GM06990 (cell line): Measurements from ENCODE around the gene MEIOB.
"Not testable (repeated sequence)": the region's sequence is repeated elsewhere in the genome, so short reads cannot be mapped to it uniquely, and the experiment has no call there.

Experiments
- DNase-seq: peaks from one replicate; pipeline ENCODE4 v3.0.0-alpha.2; 2011; ENCODE audit not compliant: insufficient read length; ENCODE audit errors: extremely low read depth
- H3K27me3 ChIP-seq: replicated peaks from 2 replicates; pipeline ENCODE4 v1.6.0; 2011; ENCODE audit warnings: low read length; ENCODE audit not compliant: control insufficient read depth, insufficient read depth
- H3K36me3 ChIP-seq: 2 replicates; pipeline ENCODE4 v1.5.1; 2011; ENCODE audit warnings: low read length; ENCODE audit not compliant: control insufficient read depth, insufficient read depth
- H3K4me3 ChIP-seq: replicated peaks from 2 replicates; pipeline ENCODE4 v1.5.1; 2011; ENCODE audit warnings: low read depth, mild to moderate bottlenecking, control low read depth, low read length
- TF ChIP-seq, protein P1 (sequence below): IDR thresholded peaks from 2 replicates; pipeline ENCODE4 v1.5.1; 2011; ENCODE audit warnings: low read length, control low read depth, mild to moderate bottlenecking, inconsistent platforms; ENCODE audit not compliant: insufficient read depth, poor library complexity, severe bottlenecking

MEIOB gene

DNA sequence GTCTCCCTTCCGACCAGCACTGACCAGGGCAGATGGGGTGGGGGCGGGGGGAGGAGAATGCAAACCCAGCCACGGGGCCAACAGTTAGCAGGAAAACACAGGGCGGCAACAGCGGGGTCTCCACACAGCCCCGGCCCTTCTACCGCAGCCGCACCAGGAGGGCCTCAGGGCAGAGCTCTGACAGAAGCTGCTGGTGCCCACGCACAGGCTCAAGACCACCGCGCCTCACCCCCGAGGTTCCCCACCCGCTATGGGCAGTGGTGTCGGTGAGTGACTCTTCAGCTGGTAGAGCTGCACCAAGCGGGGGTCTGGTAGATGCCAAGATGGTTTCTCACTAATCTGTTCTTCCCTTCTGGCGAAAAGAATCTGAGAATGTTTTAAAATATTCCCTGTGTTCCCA, 61.4 kb downstream of the MEIOB start:
- no peak for DNase-seq
- H3K4me3 ChIP-seq = no peak overlapping the region
- TF ChIP-seq, protein P1, sequence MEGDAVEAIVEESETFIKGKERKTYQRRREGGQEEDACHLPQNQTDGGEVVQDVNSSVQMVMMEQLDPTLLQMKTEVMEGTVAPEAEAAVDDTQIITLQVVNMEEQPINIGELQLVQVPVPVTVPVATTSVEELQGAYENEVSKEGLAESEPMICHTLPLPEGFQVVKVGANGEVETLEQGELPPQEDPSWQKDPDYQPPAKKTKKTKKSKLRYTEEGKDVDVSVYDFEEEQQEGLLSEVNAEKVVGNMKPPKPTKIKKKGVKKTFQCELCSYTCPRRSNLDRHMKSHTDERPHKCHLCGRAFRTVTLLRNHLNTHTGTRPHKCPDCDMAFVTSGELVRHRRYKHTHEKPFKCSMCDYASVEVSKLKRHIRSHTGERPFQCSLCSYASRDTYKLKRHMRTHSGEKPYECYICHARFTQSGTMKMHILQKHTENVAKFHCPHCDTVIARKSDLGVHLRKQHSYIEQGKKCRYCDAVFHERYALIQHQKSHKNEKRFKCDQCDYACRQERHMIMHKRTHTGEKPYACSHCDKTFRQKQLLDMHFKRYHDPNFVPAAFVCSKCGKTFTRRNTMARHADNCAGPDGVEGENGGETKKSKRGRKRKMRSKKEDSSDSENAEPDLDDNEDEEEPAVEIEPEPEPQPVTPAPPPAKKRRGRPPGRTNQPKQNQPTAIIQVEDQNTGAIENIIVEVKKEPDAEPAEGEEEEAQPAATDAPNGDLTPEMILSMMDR = no peak
- H3K36me3 ChIP-seq = peaks cover 7% of the 10 kb centered on the region
- no peaks in the 10 kb centered on the region for H3K27me3 ChIP-seq

DNA sequence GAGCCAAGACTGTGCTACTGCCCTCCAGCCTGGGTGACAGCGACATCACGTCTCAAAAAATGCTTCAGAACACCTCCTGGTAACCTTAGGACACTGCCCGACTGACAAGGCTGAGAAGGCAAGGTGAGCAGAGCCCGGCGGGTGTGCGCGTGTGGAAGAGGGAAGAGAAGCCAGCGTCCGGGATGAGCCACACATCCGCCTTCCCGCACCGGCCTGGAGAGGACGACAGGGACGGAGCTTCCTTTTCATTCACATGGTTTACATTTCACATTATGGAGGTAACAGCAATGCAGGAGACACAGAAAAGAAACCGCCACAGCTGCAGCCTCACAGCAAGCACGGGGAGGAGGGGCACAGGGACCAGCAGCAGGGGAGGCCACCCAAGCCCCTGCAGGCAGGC, 61.9 kb downstream of the MEIOB start:
- no peak for DNase-seq
- H3K36me3 ChIP-seq = peaks cover 7% of the 10 kb centered on the region
- TF ChIP-seq, protein P1 = no peak
- H3K4me3 ChIP-seq = no peak overlapping the region
- H3K27me3 ChIP-seq = no peaks in the 10 kb centered on the region

DNA sequence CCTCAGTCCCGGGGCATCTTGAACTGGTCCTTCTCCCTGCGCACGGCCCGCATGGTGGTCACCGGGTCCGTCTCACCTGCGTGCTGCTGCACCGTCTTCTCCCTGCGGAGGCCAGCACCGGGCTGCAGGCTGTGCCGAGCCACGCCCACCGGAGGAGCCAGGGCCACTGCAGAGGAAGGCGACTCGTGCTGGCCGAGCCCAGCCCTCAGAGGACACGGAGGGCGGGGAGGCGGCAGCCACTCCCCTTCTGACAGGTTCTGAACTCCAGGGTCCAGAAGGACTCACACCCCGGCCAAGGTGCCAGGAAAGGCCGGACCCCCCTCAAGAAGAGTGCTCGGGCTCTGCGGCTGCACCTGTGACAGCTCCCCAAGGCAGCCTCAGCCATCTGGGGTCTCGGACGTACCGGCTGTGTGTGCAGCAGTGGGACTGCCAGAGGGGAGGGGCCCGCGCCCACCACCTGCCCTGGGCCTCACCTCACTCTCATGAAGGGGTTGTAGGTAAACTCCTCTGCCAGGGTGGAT, 62.6 kb downstream of the MEIOB start:
- Histone ChIP-seq H3K27me3 (no peaks in the 10 kb centered on the region), H3K36me3 (peaks cover 7% of the 10 kb centered on the region), H3K4me3 (no peak overlapping the region)
- TF ChIP-seq, protein P1 = no peak
- DNase-seq = peak; percentile 8

DNA sequence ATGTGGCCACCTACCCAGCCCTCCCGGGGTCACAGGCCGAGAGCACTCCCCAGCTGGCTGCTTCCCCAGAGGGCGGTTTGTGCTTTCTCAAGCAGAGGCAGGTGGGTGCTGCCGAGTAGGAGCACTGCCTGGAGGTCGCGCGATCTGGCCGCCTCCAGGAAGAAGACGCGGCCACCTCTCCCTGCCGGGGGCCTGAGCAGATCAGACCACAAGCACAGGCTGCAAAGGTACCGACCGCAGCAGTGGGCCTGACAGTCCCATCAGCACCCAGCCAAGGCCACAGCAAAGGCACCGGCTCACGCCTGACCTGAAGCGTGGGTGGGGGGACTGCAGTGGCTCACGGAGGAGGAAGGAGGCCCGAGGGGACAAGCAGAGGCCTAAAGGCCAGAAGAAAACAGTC, 63.3 kb downstream of the MEIOB start:
- TF ChIP-seq, protein P1 = no peak
- Histone ChIP-seq H3K4me3 (no peak overlapping the region), H3K36me3 (peaks cover 7% of the 10 kb centered on the region), H3K27me3 (no peaks in the 10 kb centered on the region)
- no peak for DNase-seq

DNA sequence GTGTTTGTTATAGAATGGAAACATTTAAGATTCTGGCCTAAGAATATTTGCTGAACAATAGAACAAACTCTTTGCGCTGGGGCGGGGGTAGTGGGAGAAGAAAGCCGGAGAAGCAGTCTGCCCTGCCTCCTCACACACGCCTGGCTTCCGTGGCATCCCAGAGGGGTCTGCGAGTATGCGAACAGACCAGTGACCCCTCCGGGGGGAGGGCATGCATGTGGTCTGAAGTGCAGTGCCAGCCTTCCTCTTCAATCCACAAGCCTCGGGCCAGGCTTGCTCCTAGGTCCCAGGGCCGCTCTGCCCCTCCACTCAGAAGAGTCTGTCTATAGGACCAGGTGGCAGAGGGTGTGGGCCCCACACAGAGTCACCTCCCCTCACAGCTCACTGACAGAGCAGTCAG, 64.3 kb downstream of the MEIOB start:
- H3K36me3 ChIP-seq = peaks cover 7% of the 10 kb centered on the region
- no peaks in the 10 kb centered on the region for H3K27me3 ChIP-seq
- no peak overlapping the region for H3K4me3 ChIP-seq
- TF ChIP-seq, protein P1 = no peak
- no peak for DNase-seq

DNA sequence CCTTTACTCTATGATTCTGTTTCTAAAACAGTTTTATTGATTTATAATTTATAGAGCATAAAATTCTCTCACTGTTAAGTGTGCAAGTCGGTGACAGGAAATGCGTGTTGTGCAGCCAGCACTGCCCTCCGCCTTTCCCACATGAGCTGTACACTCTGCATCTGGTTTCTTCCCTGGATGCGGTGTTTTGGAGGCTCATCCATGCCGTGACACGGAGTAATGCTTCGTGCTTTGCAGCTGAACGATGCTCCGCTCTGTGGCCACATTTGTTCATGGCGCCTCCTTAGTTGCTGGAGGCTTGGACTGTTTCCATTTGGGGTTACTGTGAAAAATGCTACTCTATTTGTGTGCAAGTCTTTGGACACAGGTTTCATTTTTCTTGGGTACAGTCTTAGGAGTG, 71.3 kb downstream of the MEIOB start:
- TF ChIP-seq, protein P1 = no peak
- Histone ChIP-seq H3K4me3 (no peak overlapping the region), H3K36me3 (no peaks in the 10 kb centered on the region), H3K27me3 (no peaks in the 10 kb centered on the region)
- DNase-seq = no peak

DNA sequence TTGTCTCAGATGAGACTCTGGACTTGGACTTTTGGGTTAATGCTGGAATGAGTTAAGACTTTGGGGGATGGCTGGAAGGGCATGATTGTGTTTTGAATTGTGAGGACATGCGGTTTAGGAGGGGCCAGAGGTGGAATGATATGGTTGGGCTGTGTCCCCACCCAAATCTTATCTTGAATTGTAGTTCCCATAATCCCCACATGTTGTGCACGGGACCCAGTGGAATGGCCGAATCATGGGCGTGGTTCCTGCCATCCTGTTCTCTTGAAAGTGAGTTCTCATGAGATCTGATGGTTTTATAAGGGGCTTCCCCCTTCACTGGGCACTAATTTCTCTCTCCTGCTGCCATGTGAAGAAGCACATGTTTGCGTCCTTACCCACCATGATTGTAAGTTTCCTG, 72.7 kb downstream of the MEIOB start:
- DNase-seq, H3K4me3 ChIP-seq, H3K36me3 ChIP-seq, H3K27me3 ChIP-seq: not testable (repeated sequence)
